CD14-positive monocyte (primary cell): ENCODE results near the gene TNFRSF9. TPM values are rescaled to one million over a fixed set of nuclear protein-coding genes. Genes with fewer than 3 reads are reported as not detected.
A peak's percentile ranks its signal among the peaks of the same experiment; 100 is the strongest.

ENCODE experiments used
- DNase-seq, 3 donors: peaks; one replicate each; pipeline ENCODE4 v3.0.0-alpha.2; 2011 to 2022
- H2AFZ ChIP-seq: 2 replicates; pipeline ENCODE4 v1.6.0; 2012; ENCODE audit warnings: mild to moderate bottlenecking, low read depth, low read length, inconsistent platforms; ENCODE audit not compliant: insufficient read depth, poor library complexity, severe bottlenecking
- H3K27ac ChIP-seq, 2 donors: 1 replicate in 1 of 2; 2 replicates in 1 of 2; pipeline ENCODE4 v1.5.1; 2012 to 2013; ENCODE audit warnings: low read length in 2 of 2, control low read depth in 1 of 2, inconsistent platforms in 1 of 2, low read depth in 1 of 2, mild to moderate bottlenecking in 1 of 2
- H3K27me3 ChIP-seq, 2 donors: one replicate each; pipeline versions ENCODE4 v1.6.0 to v1.6.1; 2011 to 2013; ENCODE audit warnings: low read length in 2 of 2; ENCODE audit not compliant: control insufficient read depth in 2 of 2, insufficient read depth in 2 of 2
- H3K36me3 ChIP-seq, 2 donors: replicated peaks in 1 of 2; 1 replicate in 1 of 2; 2 replicates in 1 of 2; pipeline versions ENCODE4 v1.5.1 to v1.6.1; 2012 to 2013; ENCODE audit warnings: low read length in 2 of 2, control low read depth in 1 of 2, inconsistent platforms in 1 of 2, mild to moderate bottlenecking in 1 of 2; ENCODE audit not compliant: insufficient read depth in 2 of 2, control insufficient read depth in 1 of 2
- H3K4me1 ChIP-seq, 2 donors: 1 replicate in 1 of 2; 2 replicates in 1 of 2; pipeline versions ENCODE4 v1.5.1 to v1.6.1; 2012 to 2013; ENCODE audit warnings: low read length in 2 of 2, control low read depth in 1 of 2, inconsistent platforms in 1 of 2, mild to moderate bottlenecking in 1 of 2, moderate library complexity in 1 of 2; ENCODE audit not compliant: insufficient read depth in 2 of 2, control insufficient read depth in 1 of 2
- H3K4me2 ChIP-seq: replicated peaks from 2 replicates; pipeline ENCODE3; 2012; ENCODE audit warnings: low read length, moderate library complexity, mild to moderate bottlenecking; ENCODE audit not compliant: poor library complexity, severe bottlenecking; ENCODE audit errors: extremely low read depth
- H3K4me3 ChIP-seq, 3 experiments: fragments of 200-600 bp in 1 of 3; sonication (generic) in 1 of 3; replicated peaks in 1 of 3; 1 replicate in 2 of 3; 2 replicates in 1 of 3; pipeline ENCODE4 v1.5.1; 2011 to 2013; ENCODE audit warnings: low read length in 3 of 3, mild to moderate bottlenecking in 3 of 3, control low read depth in 2 of 3, low read depth in 2 of 3, inconsistent platforms in 1 of 3, moderate library complexity in 1 of 3
- H3K79me2 ChIP-seq: 2 replicates; pipeline ENCODE4 v1.6.0; 2012; ENCODE audit warnings: mild to moderate bottlenecking, control low read depth, inconsistent platforms, low read length, moderate library complexity; ENCODE audit not compliant: insufficient read depth
- H3K9ac ChIP-seq: 2 replicates; pipeline ENCODE4 v1.6.0; 2017; ENCODE audit warnings: low read length, mild to moderate bottlenecking; ENCODE audit not compliant: insufficient read depth, poor library complexity, severe bottlenecking
- H3K9me3 ChIP-seq, 2 donors: replicated peaks in 1 of 2; 1 replicate in 1 of 2; 2 replicates in 1 of 2; pipeline versions ENCODE4 v1.5.1 to v1.6.1; 2012 to 2013; ENCODE audit warnings: low read length in 2 of 2, control low read depth in 1 of 2; ENCODE audit not compliant: control insufficient read depth in 1 of 2, insufficient read depth in 1 of 2
- H4K20me1 ChIP-seq: 2 replicates; pipeline ENCODE4 v1.6.0; 2012; ENCODE audit warnings: mild to moderate bottlenecking, low read length, control low read depth, moderate library complexity; ENCODE audit not compliant: insufficient read depth
- H3K27ac Mint-ChIP-seq, 7 donors: one replicate each; pipeline ENCODE4 v1.8.0; 2020; ENCODE audit warnings: mild to moderate bottlenecking in 7 of 7, mixed read lengths in 7 of 7, moderate library complexity in 6 of 7, inconsistent platforms in 2 of 7
- H3K27me3 Mint-ChIP-seq, 3 donors: one replicate each; pipeline ENCODE4 v1.8.0; 2021 to 2022; ENCODE audit warnings: low read depth in 3 of 3, mild to moderate bottlenecking in 3 of 3, mixed read lengths in 3 of 3, moderate library complexity in 3 of 3, inconsistent platforms in 1 of 3
- H3K36me3 Mint-ChIP-seq, 2 donors: one replicate each; pipeline ENCODE4 v1.8.0; 2020; ENCODE audit warnings: mixed read lengths in 2 of 2, inconsistent platforms in 1 of 2, mild to moderate bottlenecking in 1 of 2
- H3K4me1 Mint-ChIP-seq: one replicate; pipeline ENCODE4 v1.8.0; 2020; ENCODE audit warnings: mild to moderate bottlenecking, mixed read lengths
- H3K4me3 Mint-ChIP-seq, 2 donors: one replicate each; pipeline ENCODE4 v1.8.0; 2020; ENCODE audit warnings: mild to moderate bottlenecking in 2 of 2, mixed read lengths in 2 of 2, moderate library complexity in 1 of 2
- H3K9me3 Mint-ChIP-seq, 7 donors: one replicate each; pipeline ENCODE4 v1.8.0; 2020 to 2022; ENCODE audit warnings: mixed read lengths in 7 of 7, mild to moderate bottlenecking in 6 of 7, moderate library complexity in 6 of 7, inconsistent platforms in 2 of 7
- WGBS: methylation state at CpG from one replicate; pipeline ENCODE4 v1.1.5; 2013; ENCODE audit warnings: missing lambda C conversion rate; ENCODE audit not compliant: insufficient coverage; 5-methylcytosine and 5-hydroxymethylcytosine counted together
- intact Hi-C, 2 donors: fragments of 100-400 bp; cut with micrococcal nuclease; formaldehyde crosslinking; loops; one replicate each; pipeline versions ENCODE4 v1.15.0 to v1.15.1; 2023
- polyA plus RNA-seq, 3 donors: library from polyadenylated mRNA; depleted of rRNA in 1 of 3; unstranded in 2 of 3; stranded (reverse) in 1 of 3; fragments of 300-500 nt in 2 of 3; fragments of >200 nt in 1 of 3; fragmentation: Illumina TruSeq in 2 of 3; gene quantifications; 1 replicate in 2 of 3; 2 replicates in 1 of 3; pipeline ENCODE4 v1.2.3, GENCODE V29; 2012 to 2021
- TF ChIP-seq, protein P1 (sequence below): fragments of 200-600 bp; IDR thresholded peaks from one replicate; pipeline ENCODE4 v1.8.0; 2022; ENCODE audit warnings: antibody characterized with exemption, mild to moderate bottlenecking

Gene TNFRSF9
- polyA plus RNA-seq, 3 donors: 1.1 to 2.6 (median 2.6) TPM

- TF ChIP-seq, protein P1, sequence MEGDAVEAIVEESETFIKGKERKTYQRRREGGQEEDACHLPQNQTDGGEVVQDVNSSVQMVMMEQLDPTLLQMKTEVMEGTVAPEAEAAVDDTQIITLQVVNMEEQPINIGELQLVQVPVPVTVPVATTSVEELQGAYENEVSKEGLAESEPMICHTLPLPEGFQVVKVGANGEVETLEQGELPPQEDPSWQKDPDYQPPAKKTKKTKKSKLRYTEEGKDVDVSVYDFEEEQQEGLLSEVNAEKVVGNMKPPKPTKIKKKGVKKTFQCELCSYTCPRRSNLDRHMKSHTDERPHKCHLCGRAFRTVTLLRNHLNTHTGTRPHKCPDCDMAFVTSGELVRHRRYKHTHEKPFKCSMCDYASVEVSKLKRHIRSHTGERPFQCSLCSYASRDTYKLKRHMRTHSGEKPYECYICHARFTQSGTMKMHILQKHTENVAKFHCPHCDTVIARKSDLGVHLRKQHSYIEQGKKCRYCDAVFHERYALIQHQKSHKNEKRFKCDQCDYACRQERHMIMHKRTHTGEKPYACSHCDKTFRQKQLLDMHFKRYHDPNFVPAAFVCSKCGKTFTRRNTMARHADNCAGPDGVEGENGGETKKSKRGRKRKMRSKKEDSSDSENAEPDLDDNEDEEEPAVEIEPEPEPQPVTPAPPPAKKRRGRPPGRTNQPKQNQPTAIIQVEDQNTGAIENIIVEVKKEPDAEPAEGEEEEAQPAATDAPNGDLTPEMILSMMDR: no peak
- Histone ChIP-seq H4K20me1 (peaks cover 20% of the 10 kb centered on the region), H3K4me3 (no peak overlapping the region), H3K27ac (no peak overlapping the region), H2AFZ (no peak overlapping the region), H3K9ac (no peak overlapping the region), H3K27me3 (no peaks in the 10 kb centered on the region), H3K36me3 (peaks cover 49 to 83% of the 10 kb centered on the region in 2 donors), H3K4me1 (no peaks in the 10 kb centered on the region), H3K4me2 (no peak overlapping the region), H3K9me3 (no peaks in the 10 kb centered on the region), H3K79me2 (no peaks in the 10 kb centered on the region)
- peak overlapping the region in 3 of 7 donors; percentile 48 to 55 (median 51) for H3K27ac Mint-ChIP-seq
- intact Hi-C loops: loop anchor here in 1 of 2 donors (5.0 kb wide), 1 partner anchor 361 kb away; no protein-coding TSS in a partner anchor
- H3K36me3 Mint-ChIP-seq: peaks cover 60 to 82% of the 10 kb centered on the region in 2 donors
- DNase-seq: no peak
- WGBS: 91% methylated on average over 11 of the region's 15 CpGs
- H3K27me3 Mint-ChIP-seq: no peaks in the 10 kb centered on the region
- H3K4me3 Mint-ChIP-seq: no peak overlapping the region
- H3K4me1 Mint-ChIP-seq: peaks cover 4% of the 10 kb centered on the region
- peaks cover 0 to 3% (median 0%) of the 10 kb centered on the region in 7 donors for H3K9me3 Mint-ChIP-seq
Measured at GRCh38 chr1:7985851-7986612, 45.4 kb upstream of the TNFRSF9 start.

GRCh38 chr1:7984811-7985210 lies 44.2 kb upstream of the TNFRSF9 start:
- Mint-ChIP-seq H3K9me3 (peaks cover 0 to under 1% (median 0%) of the 10 kb centered on the region in 7 donors), H3K27me3 (no peaks in the 10 kb centered on the region), H3K27ac (peak overlapping the region in 1 of 7 donors; percentile 40), H3K4me3 (no peak overlapping the region), H3K36me3 (peaks cover 62 to 82% of the 10 kb centered on the region in 2 donors), H3K4me1 (peaks cover 4% of the 10 kb centered on the region)
- no peaks in the 10 kb centered on the region for H3K4me1 ChIP-seq
- 97% methylated on average over 8 of the region's 15 CpGs for WGBS
- no peak overlapping the region for H3K4me2 ChIP-seq
- intact Hi-C loops: loop anchor here in 1 of 2 donors (5.0 kb wide), 1 partner anchor 362 kb away; no protein-coding TSS in a partner anchor
- no peaks in the 10 kb centered on the region for H3K79me2 ChIP-seq
- DNase-seq: no peak
- H3K9ac ChIP-seq: no peak overlapping the region
- H3K27ac ChIP-seq: no peak overlapping the region
- no peak overlapping the region for H2AFZ ChIP-seq
- no peaks in the 10 kb centered on the region for H3K9me3 ChIP-seq
- peaks cover 31% of the 10 kb centered on the region for H4K20me1 ChIP-seq
- H3K36me3 ChIP-seq: peaks cover 59 to 87% of the 10 kb centered on the region in 2 donors
- TF ChIP-seq, protein P1: no peak
- no peaks in the 10 kb centered on the region for H3K27me3 ChIP-seq
- H3K4me3 ChIP-seq: no peak overlapping the region
